Activated CD8-positive, alpha-beta T cell treated with anti-CD3 and anti-CD28 coated beads for 36 hours (primary cell): Measurements from ENCODE around the gene POLRMT. TPM values are rescaled to one million over a fixed set of nuclear protein-coding genes. Genes with fewer than 3 reads are reported as not detected.

Source experiments
- ATAC-seq: fragments of 200-7000 bp; cut with Tn5 transposase; one replicate; pipeline ENCODE4 v1.10.0; 2021; ENCODE audit warnings: mild to moderate bottlenecking, moderate library complexity
- CTCF ChIA-PET: fragments of 350-600 bp; sonication (Branson Sonifier 250); formaldehyde crosslinking; loops from one replicate; lab custom pipeline; 2021; ENCODE audit warnings: antibody characterized with exemption; lab: Charles Lee
- POLR2A ChIA-PET: fragments of 350-600 bp; sonication (Branson Sonifier 250); formaldehyde crosslinking; loops from one replicate; lab custom pipeline; 2021; ENCODE audit warnings: antibody characterized with exemption; lab: Charles Lee
- DNase-seq: peaks from one replicate; pipeline ENCODE4 v3.0.0-alpha.2; 2020
- H3K27ac Mint-ChIP-seq: one replicate; pipeline ENCODE4 v1.8.0; 2021; ENCODE audit warnings: mild to moderate bottlenecking, mixed read lengths
- H3K27me3 Mint-ChIP-seq: one replicate; pipeline ENCODE4 v1.8.0; 2021; ENCODE audit warnings: mixed read lengths
- H3K36me3 Mint-ChIP-seq: one replicate; pipeline ENCODE4 v1.8.0; 2021; ENCODE audit warnings: low read depth, mixed read lengths
- H3K4me1 Mint-ChIP-seq: one replicate; pipeline ENCODE4 v1.8.0; 2021; ENCODE audit warnings: low read depth, mixed read lengths
- H3K4me3 Mint-ChIP-seq: one replicate; pipeline ENCODE4 v1.8.0; 2021; ENCODE audit warnings: mild to moderate bottlenecking, moderate library complexity, mixed read lengths
- H3K9me3 Mint-ChIP-seq: one replicate; pipeline ENCODE4 v1.8.0; 2021; ENCODE audit warnings: mixed read lengths
- intact Hi-C: fragments of 100-400 bp; cut with micrococcal nuclease; formaldehyde crosslinking; loops from one replicate; pipeline ENCODE4 v1.10.0; 2022
- total RNA-seq, 2 experiments: library from RNA; stranded (reverse); gene quantifications; one replicate each; pipeline ENCODE4 v1.2.3, GENCODE V29; 2021
- TF ChIP-seq, protein P1 (sequence below): fragments of 200-600 bp; IDR thresholded peaks from one replicate; pipeline ENCODE4 v1.8.0; 2022; ENCODE audit warnings: antibody characterized with exemption, mild to moderate bottlenecking

Gene POLRMT
- total RNA-seq, 2 experiments from 2014 or later = 66.6 to 67.9 TPM

DNA sequence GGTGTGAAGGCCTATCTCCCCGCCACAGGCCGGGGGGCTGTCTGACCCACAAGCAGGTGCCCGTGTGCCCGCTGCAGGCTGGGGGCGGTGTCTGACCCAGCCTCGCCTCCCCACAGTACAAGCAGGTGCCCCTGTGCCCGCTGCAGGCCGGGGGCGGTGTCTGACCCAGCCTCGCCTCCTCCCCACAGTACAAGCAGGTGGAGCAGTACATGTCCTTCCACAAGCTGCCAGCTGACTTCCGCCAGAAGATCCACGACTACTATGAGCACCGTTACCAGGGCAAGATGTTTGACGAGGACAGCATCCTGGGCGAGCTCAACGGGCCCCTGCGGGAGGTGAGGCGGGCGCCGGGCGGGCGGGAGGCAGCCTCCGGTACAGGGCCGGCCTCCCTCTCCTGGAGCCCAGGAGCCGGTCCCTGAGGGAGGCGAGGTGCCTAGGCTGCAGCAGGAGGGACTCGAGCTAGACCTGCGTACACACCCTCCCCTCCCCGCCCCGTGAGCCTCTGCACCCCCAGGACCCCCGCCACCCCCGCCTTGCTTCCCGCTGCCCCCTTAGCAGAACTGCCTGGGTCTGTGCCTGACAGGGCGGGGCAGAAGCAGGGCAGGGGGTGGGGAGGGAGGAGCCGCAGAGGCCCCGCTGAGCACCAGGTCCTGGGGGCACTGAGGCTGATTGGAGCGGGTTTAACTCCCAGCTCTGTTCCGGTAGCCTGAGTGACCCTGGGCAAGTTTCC is 23.1 kb downstream of the POLRMT start:
- Mint-ChIP-seq H3K36me3 (peaks cover 11% of the 10 kb centered on the region), H3K4me3 (peak overlapping the region; percentile 75), H3K27ac (peak overlapping the region; percentile 95), H3K27me3 (no peaks in the 10 kb centered on the region), H3K9me3 (no peaks in the 10 kb centered on the region), H3K4me1 (peaks cover 16% of the 10 kb centered on the region)
- TF ChIP-seq, protein P1, sequence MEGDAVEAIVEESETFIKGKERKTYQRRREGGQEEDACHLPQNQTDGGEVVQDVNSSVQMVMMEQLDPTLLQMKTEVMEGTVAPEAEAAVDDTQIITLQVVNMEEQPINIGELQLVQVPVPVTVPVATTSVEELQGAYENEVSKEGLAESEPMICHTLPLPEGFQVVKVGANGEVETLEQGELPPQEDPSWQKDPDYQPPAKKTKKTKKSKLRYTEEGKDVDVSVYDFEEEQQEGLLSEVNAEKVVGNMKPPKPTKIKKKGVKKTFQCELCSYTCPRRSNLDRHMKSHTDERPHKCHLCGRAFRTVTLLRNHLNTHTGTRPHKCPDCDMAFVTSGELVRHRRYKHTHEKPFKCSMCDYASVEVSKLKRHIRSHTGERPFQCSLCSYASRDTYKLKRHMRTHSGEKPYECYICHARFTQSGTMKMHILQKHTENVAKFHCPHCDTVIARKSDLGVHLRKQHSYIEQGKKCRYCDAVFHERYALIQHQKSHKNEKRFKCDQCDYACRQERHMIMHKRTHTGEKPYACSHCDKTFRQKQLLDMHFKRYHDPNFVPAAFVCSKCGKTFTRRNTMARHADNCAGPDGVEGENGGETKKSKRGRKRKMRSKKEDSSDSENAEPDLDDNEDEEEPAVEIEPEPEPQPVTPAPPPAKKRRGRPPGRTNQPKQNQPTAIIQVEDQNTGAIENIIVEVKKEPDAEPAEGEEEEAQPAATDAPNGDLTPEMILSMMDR = no peak
- ATAC-seq (peak; percentile 40), DNase-seq (peak; percentile 56)
- ChIA-PET POLR2A (interaction anchor here (0.6 to 1.6 kb wide), 3 partner anchors 11 to 557 kb away, joined by 3 to 4 read pairs (median 3); no protein-coding TSS in a partner anchor), CTCF (no interaction called here)
- intact Hi-C loops = no loop called here

DNA sequence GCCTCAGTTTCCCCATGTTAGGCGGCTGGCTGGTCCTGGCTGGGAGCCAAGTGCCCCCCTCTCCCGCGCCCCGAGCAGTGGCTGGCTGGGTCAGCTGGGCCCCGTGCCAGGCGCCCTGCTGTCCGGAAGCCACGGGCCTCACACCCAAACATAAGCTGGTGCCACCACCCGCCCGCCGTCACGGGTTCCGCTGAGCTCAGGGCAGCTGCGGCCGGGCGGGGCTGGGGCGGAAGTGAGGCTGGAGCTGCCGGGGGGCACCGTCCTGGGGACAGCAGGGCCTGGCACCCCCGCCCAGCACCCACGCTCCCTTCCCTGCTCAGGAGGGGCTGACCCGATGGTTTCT is 24.4 kb downstream of the POLRMT start:
- DNase-seq (no peak), ATAC-seq (no peak)
- no peaks in the 10 kb centered on the region for H3K27me3 Mint-ChIP-seq
- ChIA-PET POLR2A (no interaction called here), CTCF (no interaction called here)
- intact Hi-C loops = no loop called here
- no peak overlapping the region for H3K4me3 Mint-ChIP-seq
- H3K27ac Mint-ChIP-seq = no peak overlapping the region
- H3K9me3 Mint-ChIP-seq = no peaks in the 10 kb centered on the region
- peaks cover 7% of the 10 kb centered on the region for H3K36me3 Mint-ChIP-seq
- H3K4me1 Mint-ChIP-seq = peaks cover 16% of the 10 kb centered on the region
- TF ChIP-seq, protein P1 = no peak

DNA sequence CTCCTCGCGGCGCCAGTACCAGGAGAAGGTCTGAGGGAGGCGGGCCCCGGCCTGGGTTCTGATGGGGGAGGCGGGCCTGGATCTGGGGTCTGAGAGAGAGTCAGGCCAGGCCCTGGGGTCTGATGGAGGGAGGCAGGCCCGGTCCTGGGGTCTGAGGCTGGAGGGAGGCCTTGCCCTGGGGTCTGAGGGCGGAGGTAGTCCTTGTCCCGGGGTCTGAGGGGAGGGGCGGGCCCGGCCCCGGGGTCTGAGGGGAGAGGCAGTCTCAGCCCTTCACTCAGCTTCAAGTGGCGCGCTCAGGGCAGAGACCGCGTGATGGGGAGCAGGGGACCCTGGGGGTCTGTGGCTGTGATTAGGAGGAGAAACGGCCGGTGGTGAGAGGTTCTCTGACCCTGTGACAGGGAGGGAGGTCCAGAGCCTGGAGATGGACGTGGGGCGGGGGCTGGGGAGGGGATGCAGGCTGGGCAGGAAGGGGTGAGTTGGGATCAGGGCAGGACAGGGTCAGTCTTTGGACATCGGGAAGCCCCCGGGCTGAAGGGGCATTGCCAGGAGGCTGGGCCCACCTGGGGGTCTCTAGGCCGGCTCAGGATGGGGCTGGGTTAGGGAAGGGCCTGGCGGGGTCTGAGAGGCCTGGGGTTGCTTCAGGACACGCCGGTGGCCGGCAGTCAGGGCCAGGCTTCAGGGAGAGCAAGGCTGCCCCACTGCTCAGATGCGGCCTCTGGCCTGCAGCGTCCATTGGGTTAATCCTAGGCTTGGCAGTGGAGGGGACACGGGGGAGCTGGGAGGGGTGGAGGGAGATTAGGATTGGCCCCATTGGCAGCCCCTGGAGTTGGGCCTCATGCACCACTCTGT is 25.0 kb downstream of the POLRMT start:
- TF ChIP-seq, protein P1 = no peak
- Mint-ChIP-seq H3K9me3 (no peaks in the 10 kb centered on the region), H3K36me3 (peaks cover 7% of the 10 kb centered on the region), H3K4me3 (no peak overlapping the region), H3K27ac (no peak overlapping the region), H3K4me1 (peaks cover 16% of the 10 kb centered on the region), H3K27me3 (no peaks in the 10 kb centered on the region)
- CTCF ChIA-PET = no interaction called here
- intact Hi-C loops = no loop called here
- POLR2A ChIA-PET = no interaction called here
- ATAC-seq (no peak), DNase-seq (no peak)

DNA sequence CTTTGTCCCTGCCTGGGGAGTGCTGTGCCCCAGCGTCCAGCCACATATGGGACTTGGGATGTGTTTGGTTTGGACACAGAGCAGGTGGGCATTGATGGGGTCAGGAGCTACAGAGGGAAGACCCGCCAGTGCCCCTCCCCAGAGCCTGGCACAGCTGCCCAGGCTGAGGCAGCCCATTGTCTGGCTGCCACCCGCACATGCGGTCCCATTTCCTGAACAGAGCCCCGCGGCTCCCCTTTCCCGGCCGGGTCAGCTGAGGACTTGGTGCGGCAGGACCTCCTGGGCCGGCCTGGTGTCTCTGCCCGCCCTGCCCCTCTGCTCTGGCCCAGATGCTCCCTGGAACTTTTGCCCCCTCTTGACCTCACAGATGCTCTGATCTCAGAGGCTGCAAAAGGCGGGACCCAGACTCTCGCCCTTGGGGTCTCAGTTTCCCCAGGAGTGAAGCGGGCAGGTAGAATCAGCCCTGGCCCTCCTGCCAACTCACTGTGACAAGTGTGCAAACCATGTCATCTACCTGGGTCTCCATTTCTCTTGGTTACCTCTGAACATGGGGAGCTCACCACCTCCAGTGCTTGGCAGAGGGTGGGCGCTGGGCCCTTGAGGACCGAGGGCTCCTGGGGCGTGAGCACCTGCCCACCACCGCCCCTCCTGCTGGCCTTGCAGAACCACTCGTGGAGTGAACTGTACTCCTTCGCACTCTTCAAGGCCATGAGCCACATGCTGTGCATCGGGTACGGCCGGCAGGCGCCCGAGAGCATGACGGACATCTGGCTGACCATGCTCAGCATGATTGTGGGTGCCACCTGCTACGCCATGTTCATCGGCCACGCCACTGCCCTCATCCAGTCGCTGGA is 25.8 kb downstream of the POLRMT start:
- no peak for DNase-seq
- H3K27ac Mint-ChIP-seq = no peak overlapping the region
- H3K36me3 Mint-ChIP-seq = peaks cover 2% of the 10 kb centered on the region
- intact Hi-C loops = no loop called here
- POLR2A ChIA-PET = no interaction called here
- peaks cover 16% of the 10 kb centered on the region for H3K4me1 Mint-ChIP-seq
- no peaks in the 10 kb centered on the region for H3K27me3 Mint-ChIP-seq
- peaks cover under 1% of the 10 kb centered on the region for H3K9me3 Mint-ChIP-seq
- no peak for ATAC-seq
- H3K4me3 Mint-ChIP-seq = no peak overlapping the region
- CTCF ChIA-PET = no interaction called here
- TF ChIP-seq, protein P1 = no peak
